SK-N-SH (cell line): ENCODE data around the gene PHOSPHO1. TPM values are rescaled to one million over a fixed set of nuclear protein-coding genes. Genes with fewer than 3 reads are reported as not detected.

Experiments used
- CTCF ChIA-PET: fragments of 300-600, 350-600 bp; formaldehyde crosslinking; extraction: SDS; loops from one replicate; lab custom pipeline; 2021; lab: Yijun Ruan, JAX
- POLR2A ChIA-PET: fragments of 350-600 bp; sonication (Branson Sonifier 250); formaldehyde crosslinking; extraction: SDS; loops from one replicate; lab custom pipeline; 2020; ENCODE audit warnings: antibody characterized with exemption, inconsistent platforms; lab: Yijun Ruan, JAX
- DNase-seq: peaks from one replicate; pipeline ENCODE4 v3.0.0; 2012
- H2AFZ ChIP-seq: fragments of 200-600 bp; sonication (generic); 2 replicates; pipeline ENCODE4 v1.8.1; 2016; ENCODE audit warnings: antibody characterized with exemption, mild to moderate bottlenecking, low read depth
- H3F3A ChIP-seq: fragments of 200-600 bp; sonication (generic); replicated peaks from 2 replicates; pipeline ENCODE3; 2016; ENCODE audit warnings: antibody characterized with exemption, mild to moderate bottlenecking; ENCODE audit not compliant: insufficient read depth
- H3K27ac ChIP-seq, 2 experiments: fragments of 200-500 bp in 1 of 2; fragments of 200-600 bp in 1 of 2; sonication (Bioruptor generic) in 1 of 2; sonication (generic), shearing (Covaris generic) in 1 of 2; 2 replicates each; pipeline versions ENCODE4 v1.5.1 to v1.6.1; 2014 to 2016; ENCODE audit warnings: low read depth in 2 of 2, inconsistent platforms in 1 of 2, low read length in 1 of 2, mild to moderate bottlenecking in 1 of 2, mixed read lengths in 1 of 2
- H3K27me3 ChIP-seq: fragments of 200-600 bp; sonication (generic), shearing (Covaris generic); 2 replicates; pipeline ENCODE4 v1.6.1; 2016; ENCODE audit warnings: mixed run types; ENCODE audit not compliant: insufficient read depth
- H3K36me3 ChIP-seq, 2 experiments: fragments of 200-500 bp in 1 of 2; fragments of 200-600 bp in 1 of 2; sonication (Bioruptor generic) in 1 of 2; sonication (generic) in 1 of 2; replicated peaks in 1 of 2; 2 replicates each; pipeline versions ENCODE3 to v1.5.1; 2014 to 2016; ENCODE audit warnings: low read length in 1 of 2, mild to moderate bottlenecking in 1 of 2; ENCODE audit not compliant: insufficient read depth in 2 of 2, control insufficient read depth in 1 of 2
- H3K4me1 ChIP-seq, 2 experiments: fragments of 200-500 bp in 1 of 2; fragments of 200-600 bp in 1 of 2; sonication (Bioruptor generic) in 1 of 2; sonication (generic), shearing (Covaris generic) in 1 of 2; 2 replicates each; pipeline versions ENCODE4 v1.5.1 to v1.6.1; 2014 to 2016; ENCODE audit warnings: low read depth in 1 of 2, low read length in 1 of 2, mixed run types in 1 of 2; ENCODE audit not compliant: insufficient read depth in 2 of 2, control insufficient read depth in 1 of 2
- H3K4me2 ChIP-seq: fragments of 200-600 bp; sonication (generic), shearing (Covaris generic); 2 replicates; pipeline ENCODE4 v1.6.1; 2017; ENCODE audit warnings: mixed run types
- H3K4me3 ChIP-seq, 2 experiments: fragments of 200-500 bp in 1 of 2; fragments of 200-600 bp in 1 of 2; sonication (Bioruptor generic) in 1 of 2; sonication (generic), shearing (Covaris generic) in 1 of 2; 2 replicates each; pipeline versions ENCODE4 v1.5.1 to v1.8.1; 2014 to 2016; ENCODE audit warnings: low read depth in 2 of 2, inconsistent platforms in 1 of 2, low read length in 1 of 2, mild to moderate bottlenecking in 1 of 2, mixed read lengths in 1 of 2, moderate library complexity in 1 of 2
- H3K79me2 ChIP-seq: fragments of 200-600 bp; sonication (generic); 2 replicates; pipeline ENCODE4 v1.8.1; 2017; ENCODE audit warnings: mild to moderate bottlenecking; ENCODE audit not compliant: insufficient read depth
- H3K9ac ChIP-seq: fragments of 200-600 bp; sonication (generic); 2 replicates; pipeline ENCODE4 v1.6.1; 2017; ENCODE audit warnings: mixed run types
- H3K9me2 ChIP-seq: fragments of 200-600 bp; sonication (generic); 2 replicates; pipeline ENCODE4 v1.6.1; 2017; ENCODE audit warnings: mixed run types
- H3K9me3 ChIP-seq: fragments of 200-600 bp; sonication (generic); 2 replicates; pipeline ENCODE4 v1.6.1; 2017; ENCODE audit warnings: mixed run types, mild to moderate bottlenecking, moderate library complexity
- H4K20me1 ChIP-seq: fragments of 200-600 bp; sonication (generic); 2 replicates; pipeline ENCODE4 v1.6.1; 2017; ENCODE audit warnings: mild to moderate bottlenecking, mixed run types; ENCODE audit not compliant: insufficient read depth
- CHD2 ChIP-seq: fragments of 150-350 bp; IDR thresholded peaks from 2 replicates; pipeline ENCODE4 v1.6.1; 2018; ENCODE audit warnings: low read length; ENCODE audit not compliant: partially characterized antibody
- CTCF ChIP-seq: fragments of 200-600 bp; sonication (generic); IDR thresholded peaks from 2 replicates; pipeline ENCODE4 v1.6.1; 2017; ENCODE audit warnings: antibody characterized with exemption, mild to moderate bottlenecking, moderate library complexity
- ELF1 ChIP-seq: IDR thresholded peaks from 2 replicates; pipeline ENCODE4 v1.4.0; 2012
- EP300 ChIP-seq, 2 experiments: IDR thresholded peaks; 2 replicates each; pipeline versions ENCODE4 v1.4.0 to v1.6.1; 2012; ENCODE audit warnings: borderline replicate concordance in 1 of 2, low read depth in 1 of 2, low read length in 1 of 2
- EZH2phosphoT487 ChIP-seq: fragments of 200-600 bp; sonication (generic); IDR thresholded peaks from 2 replicates; pipeline ENCODE4 v1.6.1; 2017; ENCODE audit warnings: low read depth, mixed run types, mild to moderate bottlenecking, antibody characterized with exemption, moderate library complexity, borderline replicate concordance
- FOSL2 ChIP-seq: IDR thresholded peaks from 2 replicates; pipeline ENCODE4 v1.4.0; 2012; ENCODE audit warnings: low read depth, mild to moderate bottlenecking, moderate library complexity, borderline replicate concordance
- FOXJ3 ChIP-seq: sonication (generic); formaldehyde crosslinking; IDR thresholded peaks from 2 replicates; pipeline ENCODE4 v1.5.1; 2020; ENCODE audit warnings: mild to moderate bottlenecking, missing genetic modification reagents
- FOXM1 ChIP-seq: IDR thresholded peaks from 2 replicates; pipeline ENCODE4 v1.4.0; 2012; ENCODE audit warnings: low read depth, mild to moderate bottlenecking
- GABPA ChIP-seq: IDR thresholded peaks from 2 replicates; pipeline ENCODE4 v1.4.0; 2012; ENCODE audit warnings: low read depth, mild to moderate bottlenecking
- GATA2 ChIP-seq: sonication (generic); formaldehyde crosslinking; IDR thresholded peaks from 2 replicates; pipeline ENCODE4 v1.5.0; 2020; ENCODE audit warnings: mild to moderate bottlenecking, missing genetic modification reagents
- IRF3 ChIP-seq: fragments of 150-350 bp; IDR thresholded peaks from 2 replicates; pipeline ENCODE4 v1.6.1; 2016; ENCODE audit warnings: mild to moderate bottlenecking, low read depth, low read length
- JUND ChIP-seq: IDR thresholded peaks from 2 replicates; pipeline ENCODE4 v1.4.0; 2012
- MAX ChIP-seq: IDR thresholded peaks from 2 replicates; pipeline ENCODE4 v1.4.0; 2012; ENCODE audit warnings: low read depth
- MEF2A ChIP-seq: IDR thresholded peaks from 2 replicates; pipeline ENCODE4 v1.4.0; 2012; ENCODE audit warnings: low read depth, borderline replicate concordance
- MXI1 ChIP-seq: IDR thresholded peaks from 2 replicates; pipeline ENCODE4 v1.6.1; 2012; ENCODE audit warnings: mild to moderate bottlenecking, low read depth, low read length, improper control_type of control experiment
- NRF1 ChIP-seq: IDR thresholded peaks from 2 replicates; pipeline ENCODE4 v1.6.1; 2012; ENCODE audit warnings: low read depth, mild to moderate bottlenecking, low read length
- RAD21 ChIP-seq: IDR thresholded peaks from 2 replicates; pipeline ENCODE4 v1.6.1; 2012; ENCODE audit warnings: mild to moderate bottlenecking, low read length
- RCOR1 ChIP-seq: fragments of 150-350 bp; IDR thresholded peaks from 2 replicates; pipeline ENCODE4 v1.6.1; 2017; ENCODE audit warnings: antibody characterized with exemption, low read length
- REST ChIP-seq: IDR thresholded peaks from 2 replicates; pipeline ENCODE4 v1.6.1; 2012; ENCODE audit warnings: mild to moderate bottlenecking, low read depth, low read length, moderate library complexity
- RFX5 ChIP-seq: IDR thresholded peaks from 2 replicates; pipeline ENCODE4 v1.6.1; 2012; ENCODE audit warnings: mild to moderate bottlenecking, improper control_type of control experiment, low read length
- RXRA ChIP-seq: IDR thresholded peaks from 2 replicates; pipeline ENCODE4 v1.4.0; 2012; ENCODE audit warnings: low read depth, mild to moderate bottlenecking, borderline replicate concordance
- SIN3A ChIP-seq: IDR thresholded peaks from 2 replicates; pipeline ENCODE4 v1.6.1; 2012; ENCODE audit warnings: low read depth, mild to moderate bottlenecking, low read length, moderate library complexity, borderline replicate concordance
- SMC3 ChIP-seq: IDR thresholded peaks from 2 replicates; pipeline ENCODE4 v1.6.1; 2012; ENCODE audit warnings: low read depth, low read length, improper control_type of control experiment
- TEAD4 ChIP-seq: IDR thresholded peaks from 2 replicates; pipeline ENCODE4 v1.4.0; 2012; ENCODE audit warnings: mild to moderate bottlenecking, borderline replicate concordance; ENCODE audit not compliant: insufficient read depth
- USF1 ChIP-seq: IDR thresholded peaks from 2 replicates; pipeline ENCODE4 v1.4.0; 2012; ENCODE audit warnings: low read depth, borderline replicate concordance
- ZBTB33 ChIP-seq: IDR thresholded peaks from 2 replicates; pipeline ENCODE4 v1.4.0; 2012; ENCODE audit warnings: low read depth, borderline replicate concordance
- WGBS: methylation state at CpG from one replicate; pipeline ENCODE4 v1.1.6; 2017; ENCODE audit warnings: low lambda C conversion rate; 5-methylcytosine and 5-hydroxymethylcytosine counted together
- polyA plus RNA-seq, 3 experiments: library from polyadenylated mRNA; depleted of rRNA; stranded (reverse); fragments of >200 nt; gene quantifications; 2 replicates each; pipeline ENCODE4 v1.2.3, GENCODE V29; 2012

Gene PHOSPHO1
- polyA plus RNA-seq, 1 of the 3 experiments (the other 2 are of a cell fraction), result not detected

DNA sequence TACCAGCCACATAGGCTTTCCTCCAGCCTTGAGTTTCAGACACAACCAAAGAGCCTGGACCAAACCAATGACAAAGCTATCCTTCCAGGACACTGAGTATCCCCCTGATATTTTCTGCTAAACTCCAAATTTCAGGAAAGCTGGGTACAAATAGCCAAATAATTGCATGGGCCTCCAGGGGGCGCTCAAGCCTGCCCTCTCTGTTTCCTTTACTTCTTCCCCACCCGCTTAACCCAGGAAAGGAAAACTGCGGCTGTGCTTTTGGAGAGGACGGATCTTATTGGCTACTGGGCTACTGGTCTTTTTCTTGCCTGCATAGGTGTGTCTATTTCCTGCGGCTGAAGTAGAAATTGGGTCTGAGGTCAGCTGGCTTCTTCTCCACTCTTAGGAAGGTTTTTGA, 50.3 kb downstream of the PHOSPHO1 start:
- H3K4me1 ChIP-seq, result no peaks in the 10 kb centered on the region
- peaks cover 12% of the 10 kb centered on the region; the same call in 1 of the 2 replicates for H3K9me3 ChIP-seq
- no peak overlapping the region for H3K27ac ChIP-seq
- H4K20me1 ChIP-seq, result no peaks in the 10 kb centered on the region
- peaks cover 55% of the 10 kb centered on the region; the same call in 1 of the 2 replicates for H3K27me3 ChIP-seq
- WGBS, result 6% methylated on average over 5 of the region's 5 CpGs
- H2AFZ ChIP-seq, result no peak overlapping the region
- H3K4me2 ChIP-seq, result no peak overlapping the region
- ChIA-PET CTCF (interaction anchor here (0.6 to 7.3 kb wide), 26 partner anchors 9 to 502 kb away, joined by 3 to 100 read pairs (median 5); partner anchors contain the start of gene PHOSPHO1), POLR2A (no interaction called here)
- no peaks in the 10 kb centered on the region for H3K79me2 ChIP-seq
- H3K9me2 ChIP-seq, result no peaks in the 10 kb centered on the region
- H3K4me3 ChIP-seq, result peak overlapping the region in 1 of 2 experiments; percentile 9; a peak in 1 of 4 replicates
- H3K36me3 ChIP-seq, result no peaks in the 10 kb centered on the region
- H3F3A ChIP-seq, result no peaks in the 10 kb centered on the region
- H3K9ac ChIP-seq, result no peak overlapping the region
- peak; percentile 78 for DNase-seq
- TF ChIP-seq REST (no peak), GATA2 (CRISPR knock-in tag) (no peak), RXRA (no peak), RCOR1 (no peak), EZH2phosphoT487 (no peak), RFX5 (no peak), CTCF (peak; percentile 97), CHD2 (no peak), FOXM1 (no peak), JUND (no peak), MEF2A (no peak), TEAD4 (no peak), EP300 (IDR thresholded peaks at IDR 0.05; ENCODE audit: borderline replicate concordance in 1 of 2, low read depth in 1 of 2, low read length in 1 of 2) (no peak), MXI1 (no peak), SIN3A (no peak), ELF1 (no peak), USF1 (no peak), ZBTB33 (no peak), NRF1 (no peak), IRF3 (no peak), FOXJ3 (CRISPR knock-in tag) (no peak), GABPA (peak; percentile 37; the same call in 1 of the 2 replicates), MAX (no peak), RAD21 (peak; percentile 82), FOSL2 (no peak), SMC3 (peak; percentile 68)
